OCI-LY1 (cell line): ENCODE measurements around the gene AMOT.

ENCODE experiments used
- EZH2 ChIP-seq: fragments of 200-600 bp; sonication (generic), shearing (Covaris generic); IDR thresholded peaks from 2 replicates; pipeline ENCODE4 v1.8.0; 2017; ENCODE audit warnings: borderline replicate concordance, mixed run types, mild to moderate bottlenecking, antibody characterized with exemption, low read length, moderate library complexity, mixed read lengths
- TF ChIP-seq, protein P1 (sequence below): fragments of 200-600 bp; sonication (generic), shearing (Covaris generic); IDR thresholded peaks from 2 replicates; pipeline ENCODE4 v1.5.1; 2017; ENCODE audit warnings: mild to moderate bottlenecking, antibody characterized with exemption, low read length, moderate library complexity, mixed read lengths

DNA sequence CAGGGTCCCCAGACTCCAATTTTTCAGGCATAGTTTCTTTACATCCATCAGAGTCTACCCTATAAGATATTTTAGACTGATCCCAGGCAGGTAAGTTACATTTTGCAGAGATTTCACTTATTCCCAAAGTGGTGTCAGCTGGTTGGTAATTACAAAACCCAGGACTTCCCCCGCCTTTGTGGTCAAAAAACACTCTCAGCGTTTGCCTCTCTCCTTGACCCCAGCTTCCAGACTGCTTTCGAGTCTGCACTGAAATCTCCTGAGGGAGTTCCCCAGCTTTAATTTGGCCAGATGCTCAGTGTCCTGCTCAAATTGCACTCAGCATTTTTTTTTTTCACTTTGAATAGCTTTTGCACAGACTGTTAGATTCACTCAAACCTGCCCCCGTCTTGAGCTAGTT is 11.2 kb upstream of the AMOT start:
- TF ChIP-seq, protein P1, sequence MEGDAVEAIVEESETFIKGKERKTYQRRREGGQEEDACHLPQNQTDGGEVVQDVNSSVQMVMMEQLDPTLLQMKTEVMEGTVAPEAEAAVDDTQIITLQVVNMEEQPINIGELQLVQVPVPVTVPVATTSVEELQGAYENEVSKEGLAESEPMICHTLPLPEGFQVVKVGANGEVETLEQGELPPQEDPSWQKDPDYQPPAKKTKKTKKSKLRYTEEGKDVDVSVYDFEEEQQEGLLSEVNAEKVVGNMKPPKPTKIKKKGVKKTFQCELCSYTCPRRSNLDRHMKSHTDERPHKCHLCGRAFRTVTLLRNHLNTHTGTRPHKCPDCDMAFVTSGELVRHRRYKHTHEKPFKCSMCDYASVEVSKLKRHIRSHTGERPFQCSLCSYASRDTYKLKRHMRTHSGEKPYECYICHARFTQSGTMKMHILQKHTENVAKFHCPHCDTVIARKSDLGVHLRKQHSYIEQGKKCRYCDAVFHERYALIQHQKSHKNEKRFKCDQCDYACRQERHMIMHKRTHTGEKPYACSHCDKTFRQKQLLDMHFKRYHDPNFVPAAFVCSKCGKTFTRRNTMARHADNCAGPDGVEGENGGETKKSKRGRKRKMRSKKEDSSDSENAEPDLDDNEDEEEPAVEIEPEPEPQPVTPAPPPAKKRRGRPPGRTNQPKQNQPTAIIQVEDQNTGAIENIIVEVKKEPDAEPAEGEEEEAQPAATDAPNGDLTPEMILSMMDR = no peak
- no peak for TF ChIP-seq EZH2
